Measurements from ENCODE around the gene CLN3.
A peak's percentile ranks its signal among the peaks of the same experiment; 100 is the strongest.
"Not testable (repeated sequence)": the region's sequence is repeated elsewhere in the genome, so short reads cannot be mapped to it uniquely, and the experiment has no call there.

The CLN3 gene

GRCh38 chr16:28513484-28514181 lies 21.8 kb upstream of the CLN3 start:
- no peak for DNase-seq

DNA sequence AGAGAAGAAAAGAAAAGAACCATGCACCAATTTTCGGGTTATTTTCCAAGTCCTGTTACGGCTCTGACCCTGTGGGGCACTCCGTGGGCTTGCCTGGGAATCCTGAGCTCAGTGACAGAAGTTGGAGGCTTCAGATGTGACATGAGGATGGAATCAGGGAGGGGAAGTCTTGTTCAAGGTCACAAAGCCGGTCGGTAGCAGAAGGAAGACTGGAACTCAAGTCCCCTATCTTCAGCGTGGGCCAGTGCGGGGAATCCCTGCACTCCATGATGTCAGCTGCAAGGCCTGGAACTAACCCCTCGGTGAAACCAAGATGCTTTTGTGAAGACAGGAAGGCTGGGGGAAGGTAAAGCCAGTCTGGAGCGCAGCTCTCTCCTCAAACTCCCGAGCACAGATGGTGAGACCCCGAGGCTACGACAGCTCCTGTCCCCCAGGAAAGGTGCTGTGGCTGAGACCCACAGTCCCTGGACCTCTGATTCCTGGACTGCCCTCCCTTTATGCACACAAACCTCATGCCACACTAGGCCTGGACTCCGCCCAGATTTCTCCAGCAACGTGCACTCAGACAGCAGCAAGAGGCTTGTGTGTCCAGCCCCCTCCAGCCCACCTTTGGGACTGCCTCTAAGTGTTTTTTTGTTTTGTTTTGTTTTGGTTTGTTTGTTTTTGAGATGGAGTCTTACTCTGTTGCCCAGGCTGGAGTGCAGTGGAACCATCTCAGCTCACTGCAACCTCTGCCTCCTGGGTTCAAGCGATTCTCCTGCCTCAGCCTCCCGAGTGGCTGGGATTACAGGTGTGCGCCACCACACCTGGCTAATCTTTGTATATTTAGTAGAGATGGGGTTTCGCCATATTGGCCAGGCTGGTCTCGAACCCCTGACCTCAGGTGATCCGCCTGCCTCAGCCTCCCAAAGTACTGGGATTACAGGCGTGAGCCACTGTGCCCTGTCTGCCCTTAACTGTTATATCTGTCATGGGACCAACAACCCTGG lies 20.2 kb upstream of the CLN3 start:
- DNase-seq: no peak

DNA sequence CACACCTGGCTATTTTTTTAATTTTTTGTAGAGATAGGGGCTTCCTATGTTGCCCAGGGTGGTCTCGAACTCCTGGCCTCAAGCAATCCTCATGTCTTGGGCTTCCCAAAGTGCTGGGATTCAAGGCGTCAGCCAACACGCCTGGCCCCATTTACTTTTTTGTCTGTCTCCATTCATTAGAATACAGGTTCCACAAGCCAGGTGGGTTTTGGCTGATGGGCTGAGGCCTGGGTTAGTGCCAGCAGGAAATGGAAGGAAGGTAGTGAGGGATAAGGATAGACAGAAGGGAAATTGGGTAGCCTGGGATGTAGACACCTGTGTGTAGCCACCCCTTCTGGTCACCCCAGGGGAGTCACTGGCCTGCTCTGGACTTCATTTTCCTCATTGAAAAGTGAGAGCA lies 19.2 kb upstream of the CLN3 start:
- no peak for DNase-seq

- no peak for DNase-seq
These were observed 13.7 kb upstream of the CLN3 start for GRCh38 chr16:28505489-28506137.

GRCh38 chr16:28504707-28505404 lies 13.0 kb upstream of the CLN3 start:
- DNase-seq: peak in 1 of 2 experiments; percentile 75

- DNase-seq: no peak
These were observed 11.8 kb upstream of the CLN3 start for GRCh38 chr16:28503470-28504259.

DNA sequence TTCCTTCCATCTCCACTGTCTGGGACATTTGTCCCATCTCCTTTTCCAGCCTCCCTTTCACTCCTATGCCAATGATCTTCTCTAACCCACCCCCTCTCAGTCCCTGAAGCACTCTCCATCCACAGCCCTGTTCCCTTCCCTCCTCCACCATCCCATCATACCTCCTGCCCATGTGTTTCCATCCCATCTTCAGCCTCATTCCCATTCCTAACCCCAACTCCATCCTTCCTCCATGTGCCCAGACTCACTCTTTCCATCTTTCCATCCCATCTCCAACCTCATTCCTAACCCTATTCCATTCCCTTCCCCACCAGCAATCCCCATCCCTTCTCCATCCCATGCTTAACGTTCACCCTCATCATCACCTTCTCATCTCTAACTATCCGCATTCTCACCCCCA lies 10.4 kb upstream of the CLN3 start:
- no peak for DNase-seq

- DNase-seq: no peak
These were observed 9.7 kb upstream of the CLN3 start for GRCh38 chr16:28501258-28502232.

DNA sequence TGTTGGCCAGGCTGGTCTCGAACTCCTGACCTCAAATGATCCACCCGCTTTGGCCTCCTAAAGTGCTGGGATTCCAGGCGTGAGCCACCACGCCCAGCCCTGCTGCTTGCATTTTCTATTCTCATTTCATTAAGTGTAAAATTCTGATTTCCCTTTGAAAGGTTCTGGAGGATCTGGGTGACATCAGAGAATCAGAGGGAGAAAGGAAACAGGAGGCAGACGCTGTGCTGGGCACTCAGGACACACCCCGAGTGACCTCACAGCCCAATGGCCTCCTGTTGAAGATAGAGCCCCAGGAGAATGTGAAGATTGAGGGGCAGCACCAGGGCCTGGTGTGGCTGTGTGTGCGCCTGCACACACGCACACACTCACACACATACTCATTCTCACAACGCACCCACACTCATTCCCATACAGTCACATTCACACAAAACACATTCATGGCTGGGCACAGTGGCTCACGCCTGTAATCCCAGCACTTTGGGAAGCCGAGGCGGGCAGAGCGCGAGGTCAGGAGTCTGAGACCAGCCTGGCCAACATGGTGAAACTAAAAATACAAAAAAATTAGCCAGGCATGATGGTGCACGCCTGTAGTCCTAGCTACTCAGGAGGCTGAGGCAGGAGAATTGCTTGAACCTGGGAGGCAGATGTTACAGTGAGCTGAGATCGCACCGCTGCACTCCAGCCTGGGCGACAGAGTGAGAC lies 8.8 kb upstream of the CLN3 start:
- DNase-seq: not testable (repeated sequence)

DNA sequence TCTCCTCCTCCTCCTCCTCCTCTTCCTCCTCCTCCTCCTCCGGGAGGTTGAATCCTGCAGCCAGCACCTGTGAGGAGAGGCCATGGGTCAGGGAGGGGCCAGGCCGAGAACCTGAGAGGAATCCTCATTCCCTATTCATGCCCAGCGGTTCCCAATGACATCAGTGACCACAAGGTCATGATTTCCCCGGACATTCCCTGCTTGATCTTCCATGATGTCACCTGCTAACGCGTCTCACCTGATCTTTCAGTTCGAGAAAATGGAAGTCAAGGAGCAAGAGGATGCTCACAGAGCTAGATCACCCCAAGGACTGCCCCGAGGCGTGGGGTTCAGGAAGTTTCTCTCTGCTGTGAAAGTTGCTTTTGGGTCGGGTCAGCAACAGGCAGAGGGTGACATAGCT lies 8.0 kb upstream of the CLN3 start:
- no peak for DNase-seq

DNA sequence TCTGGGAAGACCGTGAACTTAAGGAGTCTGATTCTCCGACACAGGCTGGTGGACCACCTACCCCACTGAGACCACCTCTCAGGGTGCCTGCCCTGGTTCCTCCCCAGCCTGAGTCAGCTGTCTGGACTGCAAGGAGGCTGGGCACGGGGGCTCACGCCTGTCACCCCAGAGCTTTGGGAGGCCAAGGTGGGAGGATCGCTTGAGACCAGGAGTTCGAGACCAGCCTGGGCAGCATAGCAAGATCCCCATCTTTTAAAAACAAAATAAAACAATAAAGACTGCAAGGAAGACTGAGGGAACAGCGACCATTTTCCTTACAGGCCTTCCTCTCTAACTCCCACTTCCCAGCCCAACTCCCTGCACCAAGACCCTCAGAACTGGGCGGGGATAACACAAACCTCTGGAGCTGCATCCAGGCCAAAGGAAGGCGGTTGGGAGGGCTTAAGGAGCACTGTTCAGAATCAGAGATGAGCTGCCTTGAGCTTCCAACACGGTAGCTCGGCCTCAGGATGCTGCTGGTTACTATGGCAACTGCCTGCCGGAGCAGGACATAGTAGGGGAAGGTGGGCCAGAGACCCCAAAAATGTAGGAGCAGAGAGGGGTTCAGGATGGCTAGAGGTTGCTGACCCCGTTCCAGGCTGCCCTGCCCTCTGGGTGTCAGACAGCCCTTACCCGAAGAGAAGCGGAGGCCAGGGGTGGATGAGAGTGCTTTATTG lies 7.0 kb upstream of the CLN3 start:
- no peak for DNase-seq

DNA sequence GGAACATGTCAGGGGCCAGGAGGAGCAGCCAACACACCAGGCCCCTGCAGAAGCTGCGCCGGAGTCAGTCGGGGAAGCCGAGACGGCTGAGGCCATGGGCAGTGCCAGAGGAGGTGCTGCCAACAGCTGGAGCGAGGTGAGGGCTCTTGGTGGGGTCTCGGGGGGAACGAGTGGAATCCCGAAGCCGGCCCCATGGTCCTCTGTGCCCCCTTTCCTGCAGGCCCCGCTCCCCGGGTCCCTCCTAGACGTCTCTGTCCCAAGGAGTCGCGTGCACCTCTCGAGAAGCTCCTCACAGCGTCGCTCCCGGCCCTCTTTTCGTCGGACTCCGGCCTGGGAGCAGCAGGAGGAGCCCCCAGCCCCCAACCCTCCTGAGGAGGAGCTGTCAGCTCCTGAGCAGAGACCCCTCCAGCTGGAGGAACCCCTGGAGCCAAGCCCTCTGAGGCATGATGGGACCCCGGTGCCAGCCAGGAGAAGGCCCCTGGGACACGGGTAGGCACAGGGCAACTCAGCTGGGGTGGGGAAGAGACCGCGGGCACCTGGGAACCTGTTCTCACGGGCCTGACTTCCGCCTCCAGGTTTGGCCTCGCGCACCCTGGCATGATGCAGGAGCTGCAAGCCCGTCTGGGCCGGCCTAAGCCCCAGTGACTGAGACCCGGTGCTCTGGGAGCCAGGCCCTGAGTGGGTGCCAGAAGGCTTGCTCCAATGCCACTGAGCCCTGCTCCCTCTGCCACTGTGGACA lies 6.2 kb upstream of the CLN3 start:
- DNase-seq: no peak

- no peak for DNase-seq
These were observed 5.5 kb upstream of the CLN3 start for GRCh38 chr16:28497386-28497785.

GRCh38 chr16:28496844-28497243 lies 5.0 kb upstream of the CLN3 start:
- no peak for DNase-seq

DNA sequence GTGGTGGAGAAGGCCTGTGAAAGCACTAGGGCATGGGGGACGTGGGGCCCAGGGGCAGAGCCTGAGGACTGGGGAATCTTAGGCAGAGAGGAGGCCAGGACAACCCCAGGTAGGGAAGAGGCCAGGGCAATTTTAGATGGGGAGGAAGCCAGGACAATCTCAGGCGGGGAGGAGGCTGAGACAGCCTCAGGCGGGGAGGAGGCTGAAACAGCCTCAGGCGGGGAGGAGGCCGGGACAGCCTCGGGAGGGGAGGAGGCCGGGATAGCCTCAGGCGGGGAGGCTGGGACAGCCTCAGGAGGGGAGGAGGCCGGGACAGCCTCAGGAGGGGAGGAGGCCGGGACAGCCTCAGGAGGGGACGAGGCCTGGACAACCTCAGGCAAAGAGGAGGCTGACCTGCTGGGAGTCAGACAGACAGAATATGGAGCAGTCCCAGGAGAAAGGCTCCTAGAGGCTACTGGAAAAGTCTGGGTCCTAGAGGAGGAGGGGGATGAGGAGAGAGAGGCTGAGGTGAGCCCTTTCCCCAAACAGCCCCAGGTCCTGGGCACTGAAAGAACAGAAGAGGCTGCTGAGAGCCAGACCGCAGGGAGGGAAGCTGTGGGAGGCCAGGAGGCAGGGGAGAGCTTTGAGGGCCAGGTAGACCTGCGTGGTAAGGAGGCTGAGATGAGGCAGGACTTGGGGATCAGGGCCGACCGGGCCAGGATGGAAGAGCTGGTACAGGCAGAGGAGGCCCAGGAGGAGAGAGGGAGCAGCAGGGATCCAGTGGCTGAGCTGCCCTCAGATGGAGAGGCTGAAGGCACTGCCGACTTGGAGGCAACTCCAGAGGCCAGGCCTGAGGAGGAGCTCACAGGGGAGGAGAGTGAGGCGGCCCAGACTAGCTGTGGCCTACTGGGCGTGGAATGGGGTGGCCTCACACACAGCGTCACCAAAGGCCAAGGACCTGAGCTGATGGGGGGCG lies 4.2 kb upstream of the CLN3 start:
- no peak for DNase-seq

GRCh38 chr16:28495098-28495793 lies 3.4 kb upstream of the CLN3 start:
- DNase-seq: peak in 1 of 2 experiments; percentile 23

All from NCI-H446 (cell line).